Astrocyte (in vitro differentiated cells and primary cell): Measurements from ENCODE around the gene PLEKHG1.

Source experiments
- CTCF ChIP-seq: IDR thresholded peaks from 2 replicates; pipeline ENCODE4 v1.5.1; 2011; ENCODE audit warnings: low read depth, mild to moderate bottlenecking, inconsistent platforms, low read length, moderate library complexity; ENCODE audit not compliant: insufficient read depth
- EZH2 ChIP-seq: IDR thresholded peaks from 2 replicates; pipeline ENCODE4 v1.6.1; 2012; ENCODE audit warnings: mild to moderate bottlenecking, low read length, inconsistent platforms; ENCODE audit not compliant: insufficient read depth

GRCh38 chr6:150560884-150561219, 38.8 kb upstream of the PLEKHG1 start:
- TF ChIP-seq CTCF: no peak
- no peak for TF ChIP-seq EZH2
